GM12878 (cell line): ENCODE results near the gene TOMT. TPM values are rescaled to one million over a fixed set of nuclear protein-coding genes. Genes with fewer than 3 reads are reported as not detected.
A peak's percentile ranks its signal among the peaks of the same experiment; 100 is the strongest.

ENCODE experiments used
- BACH1 ChIP-seq: fragments of 450-650 bp; IDR thresholded peaks from 2 replicates; pipeline ENCODE4 v1.6.1; 2017; ENCODE audit warnings: mild to moderate bottlenecking, borderline replicate concordance
- CUX1 ChIP-seq: IDR thresholded peaks from 2 replicates; pipeline ENCODE4 v1.6.1; 2012; ENCODE audit warnings: improper control_type of control experiment, low read depth, low read length; ENCODE audit not compliant: insufficient replicate concordance
- NFYA ChIP-seq: IDR thresholded peaks from 2 replicates; pipeline ENCODE4 v1.6.1; 2011; ENCODE audit warnings: low read depth, mild to moderate bottlenecking, low read length, improper control_type of control experiment, borderline replicate concordance
- REST ChIP-seq: IDR thresholded peaks from 2 replicates; pipeline ENCODE4 v1.6.1; 2012; ENCODE audit warnings: mild to moderate bottlenecking, low read depth, low read length
- SP1 ChIP-seq: IDR thresholded peaks from one replicate; pipeline ENCODE4 v1.6.1; 2011; ENCODE audit warnings: low read depth, low read length
- SUPT20H ChIP-seq: IDR thresholded peaks from 2 replicates; pipeline ENCODE4 v1.6.1; 2011; ENCODE audit warnings: low read depth, mild to moderate bottlenecking, low read length, moderate library complexity, borderline replicate concordance; ENCODE audit not compliant: control insufficient read depth
- USF1 ChIP-seq: IDR thresholded peaks from 2 replicates; pipeline ENCODE4 v1.6.1; 2011; ENCODE audit warnings: borderline replicate concordance, low read depth, mild to moderate bottlenecking, moderate library complexity, mixed read lengths, low read length; ENCODE audit not compliant: insufficient read depth; ENCODE audit errors: extremely low read length
- ZBTB40 ChIP-seq: fragments of 450-650 bp; IDR thresholded peaks from 2 replicates; pipeline ENCODE4 v1.6.1; 2016; ENCODE audit warnings: mild to moderate bottlenecking, moderate library complexity, borderline replicate concordance
- ZNF24 ChIP-seq: fragments of 450-650 bp; IDR thresholded peaks from 2 replicates; pipeline ENCODE4 v1.6.1; 2017; ENCODE audit warnings: antibody characterized with exemption, mild to moderate bottlenecking
- polyA plus RNA-seq, 11 experiments: library from polyadenylated mRNA; depleted of rRNA in 4 of 11; unstranded in 6 of 11; stranded (reverse) in 5 of 11; fragments of >200 nt; fragmentation: Nextera tagmentation in 4 of 11; fragmentation: Illumina TruSeq in 1 of 11; extraction: Ambion mirVana in 4 of 11; extraction: Trizol in 1 of 11; gene quantifications; 1 replicate in 1 of 11; 2 replicates in 10 of 11; pipeline versions ENCODE4 v1.2.1 to v1.2.3, GENCODE V29; 2011 to 2016; ENCODE audit warnings: inconsistent platforms in 2 of 11, missing spikeins in 2 of 11, low read depth in 1 of 11
- total RNA-seq, 4 experiments: library from RNA; depleted of rRNA in 3 of 4; stranded (reverse); fragments of >200 nt in 3 of 4; fragmentation: Illumina TruSeq in 1 of 4; extraction: Trizol in 1 of 4; gene quantifications; 2 replicates each; pipeline versions ENCODE4 v1.2.1 to v1.2.3, GENCODE V29; 2013 to 2021

Gene TOMT
- total and polyA plus RNA-seq, 10 of the 15 experiments (the other 5 are each of a cell fraction or from before 2014, with no cell fraction given) = not detected

- TF ChIP-seq CUX1 (no peak), SP1 (peak; percentile 93), USF1 (peak; percentile 7), NFYA (no peak; the same call in 1 of the 2 replicates), ZBTB40 (peak; percentile 98), REST (no peak), SUPT20H (no peak), BACH1 (peak; percentile 26; the same call in 1 of the 2 replicates), ZNF24 (no peak; the same call in 1 of the 2 replicates)
Observed at GRCh38 chr11:72112143-72112977, 6.6 kb downstream of the TOMT start, which contains the start of gene ANAPC15 (continued).
